Left ventricle myocardium inferior (tissue), 1 donor: ENCODE results near the gene FLRT2. TPM values are rescaled to one million over a fixed set of nuclear protein-coding genes. Genes with fewer than 3 reads are reported as not detected.

ENCODE experiments used
- DNase-seq: peaks from one replicate; pipeline ENCODE4 v3.0.0-alpha.2; 2020
- H3K27ac ChIP-seq: fragments of 200-600 bp; replicated peaks from 2 replicates; pipeline ENCODE4 v1.8.0; 2021
- H3K27me3 ChIP-seq: fragments of 200-600 bp; 2 replicates; pipeline ENCODE4 v1.8.0; 2021; ENCODE audit warnings: low read depth
- H3K36me3 ChIP-seq: fragments of 200-600 bp; 2 replicates; pipeline ENCODE4 v1.8.0; 2021
- H3K4me1 ChIP-seq: fragments of 200-600 bp; 2 replicates; pipeline ENCODE4 v1.8.0; 2021
- H3K4me3 ChIP-seq: fragments of 200-600 bp; 2 replicates; pipeline ENCODE4 v1.8.0; 2021; ENCODE audit warnings: mild to moderate bottlenecking, moderate library complexity
- H3K9me3 ChIP-seq: fragments of 200-600 bp; replicated peaks from 2 replicates; pipeline ENCODE4 v1.8.0; 2021
- intact Hi-C: fragments of 100-400 bp; cut with micrococcal nuclease; formaldehyde crosslinking; loops from one replicate; pipeline ENCODE4 v1.11.0; 2022
- total RNA-seq: library from RNA; stranded (reverse); fragmentation: NEBNext Ultra II Directional; extraction: Animal tissue kit (Norgen Biotek cat#: 25700); gene quantifications from one replicate; pipeline ENCODE4 v1.2.1, GENCODE V29; 2021
- TF ChIP-seq, protein P1 (sequence below): fragments of 200-600 bp; IDR thresholded peaks from 2 replicates; pipeline ENCODE4 v1.8.0; 2021; ENCODE audit warnings: antibody characterized with exemption, mild to moderate bottlenecking, borderline replicate concordance
- donor health status: DM: no; HTN: yes; CAD: no; lungs with severe emphysema.

Gene FLRT2
- total RNA-seq, 1 donor from 2014 or later, result 4.7 TPM

DNA sequence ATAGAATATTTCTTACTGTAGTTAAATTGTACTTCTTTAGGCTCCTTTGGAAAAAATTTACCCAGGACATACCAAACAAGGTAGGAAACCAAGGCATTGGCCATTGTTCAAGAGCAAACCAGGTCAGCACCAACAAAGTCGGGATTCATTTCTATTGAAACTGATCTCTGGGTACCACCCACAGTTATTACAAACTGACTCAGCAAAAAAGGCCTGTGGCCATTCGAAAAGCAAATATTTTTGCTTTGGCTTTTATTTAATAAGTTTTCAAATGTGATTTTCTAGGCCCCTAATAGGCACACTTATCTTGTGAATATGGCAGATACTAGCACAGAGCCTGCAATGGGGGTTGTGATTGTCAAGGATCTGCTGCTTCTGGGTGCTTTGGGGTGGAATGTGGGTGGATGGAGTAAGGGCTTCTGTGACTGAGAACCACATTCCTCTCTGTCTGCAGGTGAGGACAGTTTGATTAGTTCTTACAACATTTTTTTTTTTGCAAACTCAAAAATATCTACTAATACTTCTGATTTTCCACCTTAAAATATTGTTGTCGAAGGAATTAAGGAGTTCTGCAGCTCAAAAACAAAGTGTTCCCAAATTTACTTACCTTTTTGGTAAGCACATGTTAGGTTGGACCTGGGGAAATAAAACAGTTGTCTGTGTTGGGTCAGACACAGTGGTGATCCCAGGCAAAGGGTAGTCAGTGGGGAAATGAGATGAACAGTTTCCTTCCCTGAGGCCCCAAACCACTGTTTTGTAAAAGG is 45.1 kb downstream of the FLRT2 start:
- Histone ChIP-seq H3K4me3 (no peak overlapping the region), H3K9me3 (no peaks in the 10 kb centered on the region), H3K27ac (no peak overlapping the region), H3K36me3 (no peaks in the 10 kb centered on the region), H3K4me1 (no peaks in the 10 kb centered on the region), H3K27me3 (no peaks in the 10 kb centered on the region)
- DNase-seq, result no peak
- intact Hi-C loops, result no loop called here
- TF ChIP-seq, protein P1, sequence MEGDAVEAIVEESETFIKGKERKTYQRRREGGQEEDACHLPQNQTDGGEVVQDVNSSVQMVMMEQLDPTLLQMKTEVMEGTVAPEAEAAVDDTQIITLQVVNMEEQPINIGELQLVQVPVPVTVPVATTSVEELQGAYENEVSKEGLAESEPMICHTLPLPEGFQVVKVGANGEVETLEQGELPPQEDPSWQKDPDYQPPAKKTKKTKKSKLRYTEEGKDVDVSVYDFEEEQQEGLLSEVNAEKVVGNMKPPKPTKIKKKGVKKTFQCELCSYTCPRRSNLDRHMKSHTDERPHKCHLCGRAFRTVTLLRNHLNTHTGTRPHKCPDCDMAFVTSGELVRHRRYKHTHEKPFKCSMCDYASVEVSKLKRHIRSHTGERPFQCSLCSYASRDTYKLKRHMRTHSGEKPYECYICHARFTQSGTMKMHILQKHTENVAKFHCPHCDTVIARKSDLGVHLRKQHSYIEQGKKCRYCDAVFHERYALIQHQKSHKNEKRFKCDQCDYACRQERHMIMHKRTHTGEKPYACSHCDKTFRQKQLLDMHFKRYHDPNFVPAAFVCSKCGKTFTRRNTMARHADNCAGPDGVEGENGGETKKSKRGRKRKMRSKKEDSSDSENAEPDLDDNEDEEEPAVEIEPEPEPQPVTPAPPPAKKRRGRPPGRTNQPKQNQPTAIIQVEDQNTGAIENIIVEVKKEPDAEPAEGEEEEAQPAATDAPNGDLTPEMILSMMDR, result no peak

DNA sequence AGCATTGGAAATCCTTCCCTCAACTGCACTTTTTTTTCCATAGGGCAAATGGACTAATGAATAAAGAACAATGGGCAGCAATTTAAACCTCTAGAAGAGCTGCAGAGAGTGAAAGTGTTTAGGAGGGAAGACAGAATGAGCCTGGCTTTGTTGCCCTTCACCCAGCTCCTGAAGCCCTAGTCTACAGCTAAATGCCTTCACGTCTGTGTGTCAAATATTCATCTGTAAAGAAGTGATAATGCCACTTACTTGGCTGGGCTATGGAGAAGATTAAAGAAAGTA is 45.6 kb downstream of the FLRT2 start:
- no peak overlapping the region for H3K4me3 ChIP-seq
- no peaks in the 10 kb centered on the region for H3K4me1 ChIP-seq
- no peaks in the 10 kb centered on the region for H3K27me3 ChIP-seq

DNA sequence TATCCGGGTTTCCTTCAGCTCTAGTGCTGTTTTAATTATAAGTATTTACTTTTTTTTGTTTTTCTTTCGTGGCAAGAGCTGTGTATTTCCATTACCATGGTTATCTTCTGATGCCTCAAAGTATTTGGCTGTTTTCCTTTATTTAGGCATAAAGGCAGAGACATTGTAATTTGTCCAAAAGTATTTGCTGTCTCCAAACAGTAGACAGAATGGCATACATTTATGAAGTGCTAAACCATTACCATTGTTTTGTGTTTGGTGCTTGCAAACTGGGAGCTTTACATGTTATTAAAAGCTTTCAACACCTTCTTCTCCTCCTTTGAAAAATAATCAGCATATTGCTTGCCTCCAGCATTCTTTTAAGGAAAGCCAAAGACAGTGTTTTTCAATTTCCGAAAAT is 46.3 kb downstream of the FLRT2 start:
- H3K27ac ChIP-seq, result no peak overlapping the region
- intact Hi-C loops, result no loop called here
- no peak overlapping the region for H3K4me3 ChIP-seq
- no peaks in the 10 kb centered on the region for H3K9me3 ChIP-seq
- DNase-seq, result no peak
- TF ChIP-seq, protein P1, result no peak
- H3K27me3 ChIP-seq, result no peaks in the 10 kb centered on the region
- no peaks in the 10 kb centered on the region for H3K36me3 ChIP-seq
- no peaks in the 10 kb centered on the region for H3K4me1 ChIP-seq

More for the DNA sequence above, 45.6 kb downstream of the FLRT2 start:
- Histone ChIP-seq H3K36me3 (no peaks in the 10 kb centered on the region), H3K9me3 (no peaks in the 10 kb centered on the region), H3K27ac (no peak overlapping the region)
- TF ChIP-seq, protein P1, result no peak
- DNase-seq, result no peak
- intact Hi-C loops, result no loop called here

DNA sequence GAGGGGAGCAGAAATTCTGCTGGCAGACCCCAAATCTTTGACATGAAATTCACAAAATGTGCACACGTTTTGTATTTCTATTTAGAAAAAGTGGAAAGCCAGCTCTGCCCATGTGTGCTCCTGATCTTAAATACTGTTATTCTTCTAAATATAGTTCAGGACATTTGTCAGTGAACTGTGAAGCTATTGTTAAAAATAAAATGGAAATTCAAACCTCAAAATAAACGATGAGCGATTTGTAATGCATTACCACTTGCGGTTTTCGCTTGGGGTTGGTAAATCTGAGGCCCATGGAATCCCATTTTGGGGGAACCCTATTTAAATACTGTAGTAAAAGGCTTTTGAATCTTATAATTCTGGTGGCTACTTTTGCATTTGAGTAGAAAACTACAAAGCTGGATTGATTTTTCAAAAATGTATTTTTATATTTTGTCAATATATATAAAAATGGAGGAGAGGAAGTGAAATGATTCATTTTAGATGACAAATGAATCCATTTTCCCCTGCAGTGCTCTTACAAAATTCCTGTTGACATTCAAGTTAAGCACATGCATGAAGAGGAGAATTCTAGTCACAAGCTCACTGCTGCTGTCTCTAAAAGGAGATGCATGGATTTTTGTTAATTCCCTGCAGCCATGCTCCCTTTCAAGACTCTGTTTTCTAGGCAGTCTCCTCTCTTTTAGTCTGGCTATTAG is 47.1 kb downstream of the FLRT2 start:
- H3K4me3 ChIP-seq, result no peak overlapping the region
- TF ChIP-seq, protein P1, result no peak
- no peak for DNase-seq
- intact Hi-C loops, result no loop called here
- H3K27ac ChIP-seq, result no peak overlapping the region
- H3K36me3 ChIP-seq, result no peaks in the 10 kb centered on the region
- no peaks in the 10 kb centered on the region for H3K27me3 ChIP-seq
- no peaks in the 10 kb centered on the region for H3K9me3 ChIP-seq
- no peaks in the 10 kb centered on the region for H3K4me1 ChIP-seq

DNA sequence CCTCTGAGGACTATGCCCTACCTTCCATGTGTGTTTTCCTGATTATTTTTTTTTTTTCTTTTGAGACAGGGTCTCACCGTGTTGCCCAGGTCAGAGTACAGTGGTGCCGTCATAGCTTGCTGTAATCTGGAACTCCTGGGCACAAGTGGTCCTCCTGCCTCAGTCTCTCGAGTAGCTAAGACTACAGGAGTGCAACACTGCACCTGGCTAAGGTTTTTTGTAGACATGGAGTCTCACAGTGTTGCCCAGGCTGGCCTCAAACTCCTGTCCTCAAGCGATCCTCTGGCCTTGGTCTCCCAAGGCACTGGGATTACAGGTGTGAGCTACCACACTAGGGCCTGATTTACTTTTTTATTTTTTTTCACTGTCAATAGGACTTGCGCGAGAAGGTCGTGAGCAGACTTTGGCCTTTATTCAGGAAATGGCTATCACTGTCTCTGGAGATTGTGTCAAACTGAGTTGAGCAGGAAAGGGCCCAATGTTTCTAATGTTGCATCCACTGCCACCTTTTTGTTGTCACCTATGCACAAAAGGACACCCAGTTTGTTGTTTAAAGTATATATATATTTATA is 47.7 kb downstream of the FLRT2 start:
- intact Hi-C loops, result no loop called here
- H3K4me1 ChIP-seq, result no peaks in the 10 kb centered on the region
- no peaks in the 10 kb centered on the region for H3K36me3 ChIP-seq
- H3K9me3 ChIP-seq, result no peaks in the 10 kb centered on the region
- H3K4me3 ChIP-seq, result no peak overlapping the region
- H3K27me3 ChIP-seq, result no peaks in the 10 kb centered on the region
- no peak for DNase-seq
- no peak overlapping the region for H3K27ac ChIP-seq
- TF ChIP-seq, protein P1, result no peak
